PC-9 (cell line): ENCODE measurements around the gene RAI2. TPM values are rescaled to one million over a fixed set of nuclear protein-coding genes. Genes with fewer than 3 reads are reported as not detected.

Experiments used
- BruUV-seq: library from RNA; stranded (reverse); fragments of 400-500 nt; replicated peaks from 2 replicates; lab custom pipeline; 2021; lab: Mats Ljungman, UMichigan
- CTCF ChIA-PET: fragments of 300-600 bp; sonication (Branson Sonifier 250); formaldehyde crosslinking; loops from one replicate; lab custom pipeline; 2022; ENCODE audit warnings: antibody characterized with exemption; lab: Charles Lee
- POLR2A ChIA-PET: fragments of 300-600 bp; sonication (Branson Sonifier 250); formaldehyde crosslinking; loops from one replicate; lab custom pipeline; 2022; ENCODE audit warnings: antibody characterized with exemption; ENCODE audit not compliant: unreplicated experiment; lab: Charles Lee
- DNase-seq, 2 experiments: peaks; one replicate each; pipeline versions ENCODE4 v3.0.0 to v3.0.0-alpha.2; 2015 to 2022; ENCODE audit warnings: mixed read lengths in 1 of 2
- H2AFZ ChIP-seq: fragments of 200-600 bp; sonication (generic); 2 replicates; pipeline ENCODE4 v1.8.1; 2017; ENCODE audit warnings: antibody characterized with exemption
- H3F3A ChIP-seq: fragments of 200-600 bp; sonication (generic); 2 replicates; pipeline ENCODE4 v1.8.1; 2017; ENCODE audit warnings: antibody characterized with exemption, mild to moderate bottlenecking, low read depth; ENCODE audit not compliant: insufficient read depth
- H3K27ac ChIP-seq: fragments of 200-600 bp; sonication (generic); 2 replicates; pipeline ENCODE4 v1.6.1; 2016; ENCODE audit warnings: mixed run types
- H3K27me3 ChIP-seq: fragments of 200-600 bp; sonication (generic); 2 replicates; pipeline ENCODE4 v1.6.1; 2016; ENCODE audit warnings: low read depth, mixed run types; ENCODE audit not compliant: insufficient read depth
- H3K36me3 ChIP-seq: fragments of 200-600 bp; sonication (generic); 2 replicates; pipeline ENCODE4 v1.6.1; 2016; ENCODE audit warnings: low read depth, mixed run types
- H3K4me1 ChIP-seq: fragments of 200-600 bp; sonication (generic); replicated peaks from 2 replicates; pipeline ENCODE4 v1.6.1; 2016; ENCODE audit warnings: mixed run types; ENCODE audit not compliant: insufficient read depth
- H3K4me2 ChIP-seq: fragments of 200-600 bp; sonication (generic); 2 replicates; pipeline ENCODE4 v1.6.1; 2017; ENCODE audit warnings: mixed run types
- H3K4me3 ChIP-seq: fragments of 200-600 bp; sonication (generic); 2 replicates; pipeline ENCODE4 v1.6.1; 2016; ENCODE audit warnings: mixed run types
- H3K79me2 ChIP-seq: fragments of 200-600 bp; sonication (generic); 2 replicates; pipeline ENCODE4 v1.6.1; 2017; ENCODE audit warnings: low read depth, mixed run types
- H3K9me2 ChIP-seq: fragments of 200-600 bp; sonication (generic); 2 replicates; pipeline ENCODE4 v1.8.1; 2017; ENCODE audit warnings: mild to moderate bottlenecking; ENCODE audit not compliant: insufficient read depth
- H3K9me3 ChIP-seq: fragments of 200-600 bp; sonication (generic); 2 replicates; pipeline ENCODE4 v1.8.1; 2016; ENCODE audit warnings: low read depth; ENCODE audit not compliant: insufficient read depth
- H4K20me1 ChIP-seq: fragments of 200-600 bp; sonication (generic); 2 replicates; pipeline ENCODE4 v1.8.1; 2017; ENCODE audit not compliant: insufficient read depth
- EZH2 ChIP-seq: fragments of 200-600 bp; sonication (generic); IDR thresholded peaks from 2 replicates; pipeline ENCODE4 v1.8.0; 2017; ENCODE audit warnings: antibody characterized with exemption, low read depth
- intact Hi-C: fragments of 100-400 bp; cut with micrococcal nuclease; formaldehyde crosslinking; loops from one replicate; pipeline ENCODE4 v1.10.0; 2022; ENCODE audit not compliant: unreplicated experiment
- total RNA-seq: library from RNA; stranded (reverse); gene quantifications from 2 replicates; pipeline ENCODE4 v1.2.3, GENCODE V29; 2021
- TF ChIP-seq, protein P1 (sequence below): fragments of 200-600 bp; sonication (generic); conservative IDR thresholded peaks from 2 replicates; pipeline ENCODE4 v1.6.1; 2017; ENCODE audit warnings: mixed run types, antibody characterized with exemption, mild to moderate bottlenecking, moderate library complexity

The RAI2 gene
- total RNA-seq, 1 experiment from 2014 or later = not detected

- Histone ChIP-seq H3K9me3 (no peaks in the 10 kb centered on the region), H3K4me3 (no peak overlapping the region), H3K9me2 (no peaks in the 10 kb centered on the region), H3K4me2 (no peak overlapping the region), H3K79me2 (no peaks in the 10 kb centered on the region), H3K4me1 (no peaks in the 10 kb centered on the region), H3K36me3 (no peaks in the 10 kb centered on the region), H4K20me1 (no peaks in the 10 kb centered on the region), H3K27ac (no peak overlapping the region), H3K27me3 (peaks cover 60% of the 10 kb centered on the region), H2AFZ (no peak overlapping the region), H3F3A (no peaks in the 10 kb centered on the region)
- TF ChIP-seq, protein P1, sequence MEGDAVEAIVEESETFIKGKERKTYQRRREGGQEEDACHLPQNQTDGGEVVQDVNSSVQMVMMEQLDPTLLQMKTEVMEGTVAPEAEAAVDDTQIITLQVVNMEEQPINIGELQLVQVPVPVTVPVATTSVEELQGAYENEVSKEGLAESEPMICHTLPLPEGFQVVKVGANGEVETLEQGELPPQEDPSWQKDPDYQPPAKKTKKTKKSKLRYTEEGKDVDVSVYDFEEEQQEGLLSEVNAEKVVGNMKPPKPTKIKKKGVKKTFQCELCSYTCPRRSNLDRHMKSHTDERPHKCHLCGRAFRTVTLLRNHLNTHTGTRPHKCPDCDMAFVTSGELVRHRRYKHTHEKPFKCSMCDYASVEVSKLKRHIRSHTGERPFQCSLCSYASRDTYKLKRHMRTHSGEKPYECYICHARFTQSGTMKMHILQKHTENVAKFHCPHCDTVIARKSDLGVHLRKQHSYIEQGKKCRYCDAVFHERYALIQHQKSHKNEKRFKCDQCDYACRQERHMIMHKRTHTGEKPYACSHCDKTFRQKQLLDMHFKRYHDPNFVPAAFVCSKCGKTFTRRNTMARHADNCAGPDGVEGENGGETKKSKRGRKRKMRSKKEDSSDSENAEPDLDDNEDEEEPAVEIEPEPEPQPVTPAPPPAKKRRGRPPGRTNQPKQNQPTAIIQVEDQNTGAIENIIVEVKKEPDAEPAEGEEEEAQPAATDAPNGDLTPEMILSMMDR = no peak
- no peak for TF ChIP-seq EZH2
- no TSS peak for BruUV-seq
- intact Hi-C loops = no loop called here
- DNase-seq = no peak
- POLR2A ChIA-PET = no interaction called here
- CTCF ChIA-PET = no interaction called here
Measured at GRCh38 chrX:17773221-17773876, 87.7 kb downstream of the RAI2 start.

DNA sequence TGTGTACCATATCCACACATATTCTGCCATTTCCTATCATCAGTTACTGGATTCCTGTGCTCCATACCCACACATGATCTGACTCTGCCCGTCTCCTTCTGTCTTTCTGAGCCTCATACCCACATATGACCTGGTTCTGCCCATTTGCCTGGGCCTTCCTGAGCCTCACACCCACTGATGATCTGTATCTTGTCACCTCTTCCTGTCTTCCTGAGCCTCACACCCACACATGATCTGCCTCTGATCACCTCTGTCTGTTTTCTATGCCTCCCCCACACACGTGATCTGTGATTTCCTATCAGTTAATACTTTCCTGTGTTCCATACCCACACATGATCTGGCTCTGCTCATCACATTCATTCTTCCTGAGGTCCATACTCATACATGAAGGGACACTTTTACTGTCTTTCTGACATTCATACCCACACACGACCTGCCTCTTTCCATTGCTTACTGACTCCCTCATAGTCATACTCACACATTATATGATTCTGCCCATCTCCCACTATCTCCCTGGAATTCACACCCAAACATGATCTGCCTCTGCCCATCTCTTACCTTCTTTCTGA lies 91.3 kb downstream of the RAI2 start:
- Histone ChIP-seq H3K36me3 (no peaks in the 10 kb centered on the region), H2AFZ (no peak overlapping the region), H3K4me3 (no peak overlapping the region), H3K27me3 (peaks cover 86% of the 10 kb centered on the region), H3K4me1 (no peaks in the 10 kb centered on the region), H4K20me1 (no peaks in the 10 kb centered on the region), H3K9me2 (no peaks in the 10 kb centered on the region), H3F3A (no peaks in the 10 kb centered on the region), H3K9me3 (no peaks in the 10 kb centered on the region), H3K79me2 (no peaks in the 10 kb centered on the region), H3K4me2 (no peak overlapping the region), H3K27ac (no peak overlapping the region)
- no peak for DNase-seq
- TF ChIP-seq EZH2 = no peak
- TF ChIP-seq, protein P1 = no peak
- intact Hi-C loops = no loop called here
- ChIA-PET POLR2A (no interaction called here), CTCF (no interaction called here)
- BruUV-seq = no TSS peak

GRCh38 chrX:17768997-17769396 lies 92.1 kb downstream of the RAI2 start:
- no peaks in the 10 kb centered on the region for H3K9me2 ChIP-seq
- no peaks in the 10 kb centered on the region for H3K9me3 ChIP-seq
- intact Hi-C loops = no loop called here
- TF ChIP-seq EZH2 = no peak
- TF ChIP-seq, protein P1 = no peak
- H3F3A ChIP-seq = no peaks in the 10 kb centered on the region
- no peak overlapping the region for H3K4me2 ChIP-seq
- POLR2A ChIA-PET = no interaction called here
- H3K79me2 ChIP-seq = no peaks in the 10 kb centered on the region
- H3K4me3 ChIP-seq = no peak overlapping the region
- CTCF ChIA-PET = no interaction called here
- no peak overlapping the region for H2AFZ ChIP-seq
- BruUV-seq = no TSS peak
- no peak overlapping the region for H3K27ac ChIP-seq
- no peaks in the 10 kb centered on the region for H3K36me3 ChIP-seq
- no peaks in the 10 kb centered on the region for H4K20me1 ChIP-seq
- no peak for DNase-seq
- H3K4me1 ChIP-seq = no peaks in the 10 kb centered on the region
- H3K27me3 ChIP-seq = peaks cover 83% of the 10 kb centered on the region
